ENCODE results near the gene CNGA2. TPM values are rescaled to one million over a fixed set of nuclear protein-coding genes. Genes with fewer than 3 reads are reported as not detected.
"Not testable (repeated sequence)": the region's sequence is repeated elsewhere in the genome, so short reads cannot be mapped to it uniquely, and the experiment has no call there.

The CNGA2 gene
- total and polyA plus RNA-seq, 7 experiments from 2014 or later: not detected

GRCh38 chrX:151695583-151696340, 38.8 kb upstream of the CNGA2 start:
- Histone ChIP-seq H3K9me3 (ENCODE audit: control insufficient read depth in 2 of 3, low read length in 3 of 3) (no peaks in the 10 kb centered on the region), H3K27me3 (ENCODE audit: control insufficient read depth in 2 of 2, insufficient read depth in 2 of 2, low read length in 2 of 2) (no peaks in the 10 kb centered on the region), H3K4me1 (ENCODE audit: control insufficient read depth in 2 of 2, insufficient read depth in 2 of 2, low read length in 2 of 2) (no peaks in the 10 kb centered on the region), H3K36me3 (ENCODE audit: control insufficient read depth in 2 of 3, insufficient read depth in 3 of 3, low read length in 3 of 3) (no peaks in the 10 kb centered on the region), H3K27ac (ENCODE audit: low read depth, low read length) (no peak overlapping the region), H3K4me3 (ENCODE audit: low read length) (no peak overlapping the region)
- Mint-ChIP-seq H3K4me3 (no peak overlapping the region), H3K9me3 (peaks cover 0 to 2% (median 0%) of the 10 kb centered on the region in 11 donors), H3K4me1 (peaks cover 0 to 5% (median 0%) of the 10 kb centered on the region in 7 donors), H3K27me3 (peaks cover 10 to 22% (median 19%) of the 10 kb centered on the region in 5 donors), H3K36me3 (no peaks in the 10 kb centered on the region), H3K27ac (no peak overlapping the region)
- DNase-seq (no peak), ATAC-seq (no peak)
- CTCF ChIA-PET: no interaction called here
- intact Hi-C loops (cut with micrococcal nuclease): no loop called here
- POLR2A ChIA-PET: no interaction called here

- POLR2A ChIA-PET; H3K27me3 ChIP-seq (ENCODE audit: control insufficient read depth in 2 of 2, insufficient read depth in 2 of 2, low read length in 2 of 2); H3K4me3 ChIP-seq (ENCODE audit: low read length); DNase-seq; H3K4me1 ChIP-seq (ENCODE audit: control insufficient read depth in 2 of 2, insufficient read depth in 2 of 2, low read length in 2 of 2); H3K4me3 Mint-ChIP-seq; H3K36me3 ChIP-seq (ENCODE audit: control insufficient read depth in 2 of 3, insufficient read depth in 3 of 3, low read length in 3 of 3); intact Hi-C loops (cut with micrococcal nuclease); ATAC-seq; H3K9me3 ChIP-seq (ENCODE audit: control insufficient read depth in 2 of 3, low read length in 3 of 3); H3K4me1 Mint-ChIP-seq; H3K9me3 Mint-ChIP-seq; H3K36me3 Mint-ChIP-seq; H3K27ac ChIP-seq (ENCODE audit: low read depth, low read length); H3K27ac Mint-ChIP-seq; CTCF ChIA-PET: not testable (repeated sequence)
- peaks cover 10 to 22% (median 19%) of the 10 kb centered on the region in 5 donors for H3K27me3 Mint-ChIP-seq
These were observed 37.5 kb upstream of the CNGA2 start for GRCh38 chrX:151697082-151697481.

- CTCF ChIA-PET: no interaction called here
- H3K9me3 ChIP-seq (ENCODE audit: control insufficient read depth in 2 of 3, low read length in 3 of 3): no peaks in the 10 kb centered on the region
- peaks cover 0 to 5% (median 0%) of the 10 kb centered on the region in 7 donors for H3K4me1 Mint-ChIP-seq
- no peak overlapping the region for H3K27ac ChIP-seq (ENCODE audit: low read depth, low read length)
- no peak overlapping the region for H3K4me3 ChIP-seq (ENCODE audit: low read length)
- H3K36me3 ChIP-seq (ENCODE audit: control insufficient read depth in 2 of 3, insufficient read depth in 3 of 3, low read length in 3 of 3): no peaks in the 10 kb centered on the region
- H3K4me3 Mint-ChIP-seq: no peak overlapping the region
- ATAC-seq: no peak
- no peaks in the 10 kb centered on the region for H3K36me3 Mint-ChIP-seq
- POLR2A ChIA-PET: no interaction called here
- H3K27me3 Mint-ChIP-seq: peaks cover 10 to 22% (median 19%) of the 10 kb centered on the region in 5 donors
- no peak overlapping the region for H3K27ac Mint-ChIP-seq
- no peak for DNase-seq
- H3K27me3 ChIP-seq (ENCODE audit: control insufficient read depth in 2 of 2, insufficient read depth in 2 of 2, low read length in 2 of 2): no peaks in the 10 kb centered on the region
- H3K4me1 ChIP-seq (ENCODE audit: control insufficient read depth in 2 of 2, insufficient read depth in 2 of 2, low read length in 2 of 2): no peaks in the 10 kb centered on the region
- peaks cover 0 to 2% (median 0%) of the 10 kb centered on the region in 11 donors for H3K9me3 Mint-ChIP-seq
- intact Hi-C loops (cut with micrococcal nuclease): no loop called here
These were observed 37.0 kb upstream of the CNGA2 start for GRCh38 chrX:151697522-151697921.

DNA sequence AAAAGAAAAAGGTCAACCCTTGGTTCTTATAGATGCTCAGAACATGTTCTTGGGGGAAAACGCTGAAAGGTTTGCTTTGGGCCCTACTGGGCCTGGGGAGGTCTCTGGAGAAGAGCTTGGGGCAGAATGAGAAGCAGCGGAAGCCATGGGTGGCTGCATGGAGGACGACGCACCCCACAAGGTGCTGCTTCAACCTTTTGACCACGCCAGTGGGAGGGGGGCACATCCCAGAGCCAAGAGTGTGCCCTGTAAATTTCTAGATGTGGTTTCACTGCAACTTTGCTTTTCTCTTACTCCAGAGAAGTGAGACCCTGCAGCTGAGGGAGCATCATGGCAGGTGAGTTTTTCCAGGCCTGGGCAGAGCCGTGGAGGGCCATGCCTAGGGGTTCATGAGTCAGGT, 36.1 kb upstream of the CNGA2 start:
- Mint-ChIP-seq H3K4me1 (peaks cover 0 to 2% (median 0%) of the 10 kb centered on the region in 7 donors), H3K36me3 (no peaks in the 10 kb centered on the region), H3K4me3 (no peak overlapping the region), H3K9me3 (peaks cover 0 to 2% (median 0%) of the 10 kb centered on the region in 11 donors), H3K27ac (no peak overlapping the region), H3K27me3 (peaks cover 5 to 19% (median 14%) of the 10 kb centered on the region in 5 donors)
- CTCF ChIA-PET: no interaction called here
- Histone ChIP-seq H3K9me3 (ENCODE audit: control insufficient read depth in 2 of 3, low read length in 3 of 3) (no peaks in the 10 kb centered on the region), H3K36me3 (ENCODE audit: control insufficient read depth in 2 of 3, insufficient read depth in 3 of 3, low read length in 3 of 3) (no peaks in the 10 kb centered on the region), H3K4me3 (ENCODE audit: low read length) (no peak overlapping the region), H3K4me1 (ENCODE audit: control insufficient read depth in 2 of 2, insufficient read depth in 2 of 2, low read length in 2 of 2) (no peaks in the 10 kb centered on the region), H3K27ac (ENCODE audit: low read depth, low read length) (no peak overlapping the region), H3K27me3 (ENCODE audit: control insufficient read depth in 2 of 2, insufficient read depth in 2 of 2, low read length in 2 of 2) (no peaks in the 10 kb centered on the region)
- POLR2A ChIA-PET: no interaction called here
- DNase-seq (no peak), ATAC-seq (no peak)
- intact Hi-C loops (cut with micrococcal nuclease): no loop called here

- Histone ChIP-seq H3K27me3 (ENCODE audit: control insufficient read depth in 2 of 2, insufficient read depth in 2 of 2, low read length in 2 of 2) (no peaks in the 10 kb centered on the region), H3K4me1 (ENCODE audit: control insufficient read depth in 2 of 2, insufficient read depth in 2 of 2, low read length in 2 of 2) (no peaks in the 10 kb centered on the region), H3K27ac (ENCODE audit: low read depth, low read length) (no peak overlapping the region), H3K36me3 (ENCODE audit: control insufficient read depth in 2 of 3, insufficient read depth in 3 of 3, low read length in 3 of 3) (no peaks in the 10 kb centered on the region), H3K4me3 (ENCODE audit: low read length) (no peak overlapping the region), H3K9me3 (ENCODE audit: control insufficient read depth in 2 of 3, low read length in 3 of 3) (no peaks in the 10 kb centered on the region)
- Mint-ChIP-seq H3K36me3 (no peaks in the 10 kb centered on the region), H3K9me3 (peaks cover 0 to 2% (median 0%) of the 10 kb centered on the region in 11 donors), H3K27me3 (peaks cover 0 to 12% (median 10%) of the 10 kb centered on the region in 5 donors), H3K4me1 (no peaks in the 10 kb centered on the region), H3K27ac (no peak overlapping the region), H3K4me3 (no peak overlapping the region)
- POLR2A ChIA-PET: no interaction called here
- CTCF ChIA-PET: no interaction called here
- intact Hi-C loops (cut with micrococcal nuclease): no loop called here
- ATAC-seq: no peak
- no peak for DNase-seq
These were observed 34.8 kb upstream of the CNGA2 start for GRCh38 chrX:151699746-151700145.

DNA sequence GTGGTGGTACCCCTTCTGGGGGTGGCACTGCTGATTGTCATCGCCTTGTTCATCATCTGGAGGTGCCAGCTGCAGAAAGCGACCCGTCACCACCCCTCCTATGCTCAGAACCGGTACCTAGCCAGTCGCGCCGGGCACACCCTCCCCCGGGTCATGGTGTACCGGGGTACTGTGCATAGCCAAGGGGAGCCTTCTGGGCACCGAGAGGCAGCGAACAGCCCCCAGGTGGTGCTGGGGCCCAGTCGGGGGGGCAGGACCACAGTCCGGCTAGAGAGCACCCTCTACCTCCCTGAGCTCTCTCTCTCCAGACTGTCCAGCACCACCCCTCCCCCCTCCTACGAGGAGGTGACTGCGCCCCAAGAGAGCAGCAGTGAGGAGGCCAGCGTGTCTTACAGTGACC, 34.0 kb upstream of the CNGA2 start:
- no peaks in the 10 kb centered on the region for H3K4me1 Mint-ChIP-seq
- POLR2A ChIA-PET: no interaction called here
- Histone ChIP-seq H3K4me1 (ENCODE audit: control insufficient read depth in 2 of 2, insufficient read depth in 2 of 2, low read length in 2 of 2) (no peaks in the 10 kb centered on the region), H3K4me3 (ENCODE audit: low read length) (no peak overlapping the region), H3K27me3 (ENCODE audit: control insufficient read depth in 2 of 2, insufficient read depth in 2 of 2, low read length in 2 of 2) (no peaks in the 10 kb centered on the region), H3K27ac (ENCODE audit: low read depth, low read length) (no peak overlapping the region), H3K36me3 (ENCODE audit: control insufficient read depth in 2 of 3, insufficient read depth in 3 of 3, low read length in 3 of 3) (no peaks in the 10 kb centered on the region), H3K9me3 (ENCODE audit: control insufficient read depth in 2 of 3, low read length in 3 of 3) (no peaks in the 10 kb centered on the region)
- DNase-seq (no peak), ATAC-seq (no peak)
- peaks cover 0 to 10% (median 8%) of the 10 kb centered on the region in 5 donors for H3K27me3 Mint-ChIP-seq
- H3K9me3 Mint-ChIP-seq: peaks cover 0 to under 1% (median 0%) of the 10 kb centered on the region in 11 donors
- no peaks in the 10 kb centered on the region for H3K36me3 Mint-ChIP-seq
- H3K27ac Mint-ChIP-seq: no peak overlapping the region
- intact Hi-C loops (cut with micrococcal nuclease): no loop called here
- CTCF ChIA-PET: no interaction called here
- H3K4me3 Mint-ChIP-seq: no peak overlapping the region

GRCh38 chrX:151701071-151701470, 33.5 kb upstream of the CNGA2 start:
- ATAC-seq (no peak), DNase-seq (no peak)
- CTCF ChIA-PET: no interaction called here
- Mint-ChIP-seq H3K4me1 (no peaks in the 10 kb centered on the region), H3K9me3 (no peaks in the 10 kb centered on the region), H3K27me3 (peaks cover 0 to 6% (median 5%) of the 10 kb centered on the region in 5 donors), H3K27ac (no peak overlapping the region), H3K36me3 (no peaks in the 10 kb centered on the region), H3K4me3 (no peak overlapping the region)
- H3K4me3 ChIP-seq (ENCODE audit: low read length): no peak overlapping the region
- H3K9me3 ChIP-seq (ENCODE audit: control insufficient read depth in 2 of 3, low read length in 3 of 3): no peaks in the 10 kb centered on the region
- H3K27ac ChIP-seq (ENCODE audit: low read depth, low read length): no peak overlapping the region
- no peaks in the 10 kb centered on the region for H3K27me3 ChIP-seq (ENCODE audit: control insufficient read depth in 2 of 2, insufficient read depth in 2 of 2, low read length in 2 of 2)
- intact Hi-C loops (cut with micrococcal nuclease): no loop called here
- POLR2A ChIA-PET: no interaction called here
- H3K4me1 ChIP-seq (ENCODE audit: control insufficient read depth in 2 of 2, insufficient read depth in 2 of 2, low read length in 2 of 2): no peaks in the 10 kb centered on the region
- H3K36me3 ChIP-seq (ENCODE audit: control insufficient read depth in 2 of 3, insufficient read depth in 3 of 3, low read length in 3 of 3): no peaks in the 10 kb centered on the region
